Subcutaneous abdominal adipose tissue (tissue), 5 donors: Measurements from ENCODE around the gene ANKRD33.

Experiments used
- H3K27ac ChIP-seq: one replicate; pipeline ENCODE4 v1.7.0; 2013; ENCODE audit warnings: low read depth, mild to moderate bottlenecking, inconsistent platforms, low read length, moderate library complexity
- H3K27me3 ChIP-seq, 5 donors: one replicate each; pipeline ENCODE4 v1.7.0; 2013; ENCODE audit warnings: low read length in 5 of 5, inconsistent platforms in 1 of 5; ENCODE audit not compliant: control insufficient read depth in 5 of 5, insufficient read depth in 4 of 5
- H3K36me3 ChIP-seq, 5 donors: one replicate each; pipeline ENCODE4 v1.7.0; 2013; ENCODE audit warnings: low read length in 5 of 5; ENCODE audit not compliant: control insufficient read depth in 5 of 5, insufficient read depth in 5 of 5
- H3K4me1 ChIP-seq, 5 donors: one replicate each; pipeline ENCODE4 v1.7.0; 2013; ENCODE audit warnings: low read length in 5 of 5, mild to moderate bottlenecking in 3 of 5, moderate library complexity in 1 of 5; ENCODE audit not compliant: control insufficient read depth in 5 of 5, insufficient read depth in 5 of 5
- H3K4me3 ChIP-seq, 5 donors: one replicate each; pipeline ENCODE4 v1.7.0; 2013; ENCODE audit warnings: low read length in 5 of 5, low read depth in 1 of 5
- H3K9ac ChIP-seq, 5 donors: one replicate each; pipeline ENCODE4 v1.7.0; 2013; ENCODE audit warnings: low read length in 5 of 5, mild to moderate bottlenecking in 4 of 5, moderate library complexity in 3 of 5
- H3K9me3 ChIP-seq, 5 donors: one replicate each; pipeline ENCODE4 v1.7.0; 2013; ENCODE audit warnings: low read length in 5 of 5; ENCODE audit not compliant: control insufficient read depth in 5 of 5
- donor health status: healthy.
- donor health status: healthy.
- donor health status: healthy.
- donor health status: healthy.
- donor health status: healthy.

ANKRD33 gene

DNA sequence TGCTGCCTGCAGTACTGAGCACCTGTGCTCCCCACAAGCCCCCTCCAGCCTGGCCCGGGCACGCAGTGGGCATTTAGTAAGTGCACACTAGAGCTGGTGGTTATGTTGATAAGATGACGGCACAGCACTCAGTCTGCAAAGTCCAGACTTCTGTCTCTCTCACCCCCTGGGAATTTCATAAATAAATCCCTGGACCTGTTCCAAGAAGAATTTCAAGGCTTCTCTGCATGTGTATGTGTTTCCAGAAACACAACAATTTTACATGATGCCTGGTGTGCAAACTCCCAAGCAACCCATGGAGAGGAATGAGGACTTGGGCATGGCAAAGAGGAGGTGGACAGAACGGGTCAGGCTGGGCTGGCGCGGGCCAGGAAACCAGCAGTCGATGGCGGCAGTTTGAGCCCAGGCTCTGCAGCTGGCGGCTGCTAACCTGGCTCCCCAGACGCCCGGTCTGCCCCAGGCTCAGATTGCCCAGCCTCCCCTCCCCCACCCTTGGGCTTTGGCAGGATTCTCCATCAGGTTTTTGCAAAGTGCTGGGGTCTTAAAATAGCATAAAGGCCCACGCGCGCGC lies 53.2 kb downstream of the ANKRD33 start:
- Histone ChIP-seq H3K4me1 (peaks cover 4 to 14% (median 13%) of the 10 kb centered on the region in 5 donors), H3K27ac (no peak overlapping the region), H3K9ac (no peak overlapping the region), H3K36me3 (no peaks in the 10 kb centered on the region), H3K27me3 (no peaks in the 10 kb centered on the region), H3K9me3 (peaks cover 0 to 17% (median 13%) of the 10 kb centered on the region in 5 donors), H3K4me3 (no peak overlapping the region)
